Endothelial cell of umbilical vein (primary cell): ENCODE data around the gene CHMP4A. TPM values are rescaled to one million over a fixed set of nuclear protein-coding genes. Genes with fewer than 3 reads are reported as not detected.

ENCODE experiments used
- BruUV-seq: library from RNA; stranded (reverse); fragments of 400-500 nt; replicated peaks from 2 replicates; lab custom pipeline; 2021; lab: Mats Ljungman, UMichigan
- CTCF ChIA-PET: fragments of 300-600, 350-600 bp; sonication (Branson Sonifier 250); formaldehyde crosslinking; loops from one replicate; lab custom pipeline; 2021; ENCODE audit warnings: antibody characterized with exemption, inconsistent platforms; lab: Charles Lee
- POLR2A ChIA-PET: fragments of 300-600, 350-600 bp; sonication (Branson Sonifier 250); formaldehyde crosslinking; loops from one replicate; lab custom pipeline; 2021; ENCODE audit warnings: antibody characterized with exemption, inconsistent platforms; lab: Charles Lee
- DNase-seq: peaks from one replicate; pipeline ENCODE4 v3.0.0-alpha.2; 2011; ENCODE audit warnings: low read depth, low spot score
- FAIRE-seq: peaks from 2 replicates; lab custom pipeline; 2011; peaks lifted over from hg19 to GRCh38; lab: Jason Lieb, UNC
- H2AFZ ChIP-seq: 2 replicates; pipeline ENCODE4 v1.6.0; 2012; ENCODE audit warnings: low read depth, low read length, control low read depth, inconsistent platforms
- H3K27ac ChIP-seq: 2 replicates; pipeline ENCODE4 v1.5.1; 2011; ENCODE audit warnings: low read depth, mild to moderate bottlenecking, control low read depth, low read length, moderate library complexity; ENCODE audit not compliant: insufficient read depth
- H3K27me3 ChIP-seq, 2 experiments: 2 replicates each; pipeline versions ENCODE4 v1.6.0 to v1.6.1; 2011; ENCODE audit warnings: low read length in 2 of 2, mixed read lengths in 1 of 2; ENCODE audit not compliant: control insufficient read depth in 2 of 2, insufficient read depth in 2 of 2
- H3K36me3 ChIP-seq, 2 experiments: 2 replicates in 1 of 2; 3 replicates in 1 of 2; pipeline ENCODE4 v1.5.1; 2011; ENCODE audit warnings: low read length in 2 of 2, mild to moderate bottlenecking in 1 of 2, moderate library complexity in 1 of 2; ENCODE audit not compliant: control insufficient read depth in 2 of 2, insufficient read depth in 2 of 2; ENCODE audit errors: extremely low read depth in 1 of 2
- H3K4me1 ChIP-seq: 3 replicates; pipeline ENCODE4 v1.5.1; 2011; ENCODE audit warnings: mild to moderate bottlenecking, low read length; ENCODE audit not compliant: control insufficient read depth, insufficient read depth; ENCODE audit errors: extremely low read depth
- H3K4me2 ChIP-seq: 2 replicates; pipeline ENCODE4 v1.6.1; 2011; ENCODE audit warnings: low read length, control low read depth, mixed read lengths; ENCODE audit not compliant: insufficient read depth
- H3K4me3 ChIP-seq, 3 experiments: fragments of 200-600 bp in 1 of 3; sonication (generic), shearing (Covaris generic) in 1 of 3; replicated peaks in 1 of 3; 2 replicates each; pipeline ENCODE4 v1.5.1; 2011 to 2016; ENCODE audit warnings: control low read depth in 3 of 3, low read length in 3 of 3, mild to moderate bottlenecking in 2 of 3, inconsistent platforms in 1 of 3, low read depth in 1 of 3, moderate library complexity in 1 of 3; ENCODE audit not compliant: insufficient read depth in 1 of 3
- H3K79me2 ChIP-seq: 2 replicates; pipeline ENCODE4 v1.6.0; 2012; ENCODE audit warnings: low read length, inconsistent platforms; ENCODE audit not compliant: control insufficient read depth, insufficient read depth
- H3K9ac ChIP-seq: replicated peaks from 2 replicates; pipeline ENCODE3; 2011; ENCODE audit warnings: low read length, control low read depth; ENCODE audit not compliant: insufficient read depth; ENCODE audit errors: extremely low read depth
- H3K9me1 ChIP-seq: replicated peaks from 3 replicates; pipeline ENCODE4 v1.6.0; 2011; ENCODE audit warnings: mild to moderate bottlenecking, low read length; ENCODE audit not compliant: control insufficient read depth, insufficient read depth; ENCODE audit errors: extremely low read depth
- H3K9me3 ChIP-seq: replicated peaks from 2 replicates; pipeline ENCODE4 v1.5.1; 2012; ENCODE audit warnings: low read length, inconsistent platforms; ENCODE audit not compliant: control insufficient read depth, insufficient read depth
- H4K20me1 ChIP-seq: replicated peaks from 2 replicates; pipeline ENCODE3; 2011; ENCODE audit warnings: mild to moderate bottlenecking, low read length; ENCODE audit not compliant: control insufficient read depth, insufficient read depth; ENCODE audit errors: extremely low read depth
- CTCF ChIP-seq, 2 donors: IDR thresholded peaks; 1 replicate in 1 of 2; 2 replicates in 1 of 2; pipeline ENCODE4 v1.5.1; 2011; ENCODE audit warnings: low read length in 2 of 2, mild to moderate bottlenecking in 2 of 2, moderate library complexity in 2 of 2, control low read depth in 1 of 2, inconsistent platforms in 1 of 2, low read depth in 1 of 2; ENCODE audit not compliant: insufficient read depth in 1 of 2; ENCODE audit errors: extremely low read depth in 1 of 2
- EZH2 ChIP-seq: IDR thresholded peaks from 2 replicates; pipeline ENCODE4 v1.6.1; 2012; ENCODE audit warnings: borderline replicate concordance, low read depth, mild to moderate bottlenecking, moderate library complexity, low read length, inconsistent platforms; ENCODE audit not compliant: severe bottlenecking
- FOS ChIP-seq: IDR thresholded peaks from 2 replicates; pipeline ENCODE4 v1.6.1; 2011; ENCODE audit warnings: mild to moderate bottlenecking, low read length, moderate library complexity, borderline replicate concordance; ENCODE audit not compliant: insufficient read depth
- GATA2 ChIP-seq: IDR thresholded peaks from 2 replicates; pipeline ENCODE4 v1.7.0; 2011; ENCODE audit warnings: low read depth, mild to moderate bottlenecking, moderate library complexity, mixed read lengths, low read length; ENCODE audit not compliant: insufficient read length, insufficient read depth
- JUN ChIP-seq: IDR thresholded peaks from 2 replicates; pipeline ENCODE4 v1.6.1; 2011; ENCODE audit warnings: borderline replicate concordance, low read depth; ENCODE audit not compliant: insufficient read length, insufficient read depth
- MAX ChIP-seq: IDR thresholded peaks from 2 replicates; pipeline ENCODE4 v1.6.1; 2011; ENCODE audit not compliant: insufficient read depth, insufficient read length
- MYC ChIP-seq: IDR thresholded peaks from one replicate; pipeline ENCODE4 v1.6.1; 2011; ENCODE audit warnings: mild to moderate bottlenecking, low read depth, low read length
- POLR2A ChIP-seq: IDR thresholded peaks from 2 replicates; pipeline ENCODE4 v1.6.1; 2012; ENCODE audit warnings: low read depth, mild to moderate bottlenecking, control low read depth, low read length
- POLR2AphosphoS5 ChIP-seq: IDR thresholded peaks from 2 replicates; pipeline ENCODE4 v1.6.1; 2012; ENCODE audit warnings: low read depth, mild to moderate bottlenecking, control low read depth, low read length, moderate library complexity; ENCODE audit not compliant: insufficient read depth
- dilution Hi-C: fragments of 300-500 bp; cut with MboI; formaldehyde crosslinking; loops from one replicate; pipeline ENCODE4 v1.15.0; 2019; ENCODE audit warnings: low sequenced_read_pairs; ENCODE audit not compliant: extremely low pct_ligation_motif_present
- intact Hi-C: fragments of 100-400 bp; cut with micrococcal nuclease; formaldehyde crosslinking; loops from one replicate; pipeline ENCODE4 v1.10.0; 2022
- polyA plus RNA-seq, 4 experiments: library from polyadenylated mRNA; depleted of rRNA in 3 of 4; stranded (reverse) in 3 of 4; unstranded in 1 of 4; fragments of >200 nt; gene quantifications; 2 replicates each; pipeline versions ENCODE4 v1.2.1 to v1.2.3, GENCODE V29; 2011 to 2012; ENCODE audit warnings: missing spikeins in 1 of 4
- total RNA-seq: library from RNA; stranded (reverse); gene quantifications from 2 replicates; pipeline ENCODE4 v1.2.3, GENCODE V29; 2021

The CHMP4A gene
- total and polyA plus RNA-seq, 2 donors (not counting 3 experiments of a cell fraction or from before 2014, with no cell fraction given), result 40.9 to 46.4 TPM

GRCh38 chr14:24182110-24182882 is 31.0 kb downstream of the CHMP4A start:
- no peaks in the 10 kb centered on the region for H4K20me1 ChIP-seq
- H3K4me1 ChIP-seq, result no peaks in the 10 kb centered on the region
- intact Hi-C loops, result no loop called here
- POLR2A ChIA-PET, result no interaction called here
- BruUV-seq, result no TSS peak
- H3K9ac ChIP-seq, result no peak overlapping the region
- no peaks in the 10 kb centered on the region for H3K79me2 ChIP-seq
- no peak overlapping the region for H2AFZ ChIP-seq
- H3K27ac ChIP-seq, result no peak overlapping the region
- no peak for FAIRE-seq
- H3K36me3 ChIP-seq, result peaks cover 0 to 40% of the 10 kb centered on the region in 2 experiments
- dilution Hi-C loops, result no loop called here
- DNase-seq, result no peak
- CTCF ChIA-PET, result interaction anchor here (1.9 kb wide), 1 partner anchor 115 kb away, joined by 7 read pairs; no protein-coding TSS in a partner anchor
- no peak overlapping the region for H3K4me3 ChIP-seq
- TF ChIP-seq MYC (no peak), POLR2AphosphoS5 (no peak), FOS (no peak), MAX (no peak), JUN (no peak), GATA2 (no peak), POLR2A (no peak), EZH2 (no peak), CTCF (IDR thresholded peaks at IDR 0.05; ENCODE audit: extremely low read depth in 1 of 2, insufficient read depth in 1 of 2, low read depth in 1 of 2, low read length in 2 of 2) (no peak)
- no peaks in the 10 kb centered on the region for H3K9me3 ChIP-seq
- no peaks in the 10 kb centered on the region for H3K9me1 ChIP-seq
- H3K27me3 ChIP-seq, result no peaks in the 10 kb centered on the region
- no peak overlapping the region for H3K4me2 ChIP-seq
